Fibroblast of pulmonary artery (primary cell): ENCODE measurements around the gene PRAF2.

Source experiments
- DNase-seq: peaks from one replicate; pipeline ENCODE4 v3.0.0-alpha.2; 2010; ENCODE audit warnings: low read depth
- H3K4me3 ChIP-seq: replicated peaks from 2 replicates; pipeline ENCODE4 v1.5.1; 2011; ENCODE audit warnings: low read depth, mild to moderate bottlenecking, control low read depth, low read length, moderate library complexity
- TF ChIP-seq, protein P1 (sequence below): IDR thresholded peaks from 2 replicates; pipeline ENCODE4 v1.5.1; 2011; ENCODE audit warnings: mild to moderate bottlenecking, control low read depth, low read length, inconsistent platforms; ENCODE audit errors: missing control alignments

The PRAF2 gene

DNA sequence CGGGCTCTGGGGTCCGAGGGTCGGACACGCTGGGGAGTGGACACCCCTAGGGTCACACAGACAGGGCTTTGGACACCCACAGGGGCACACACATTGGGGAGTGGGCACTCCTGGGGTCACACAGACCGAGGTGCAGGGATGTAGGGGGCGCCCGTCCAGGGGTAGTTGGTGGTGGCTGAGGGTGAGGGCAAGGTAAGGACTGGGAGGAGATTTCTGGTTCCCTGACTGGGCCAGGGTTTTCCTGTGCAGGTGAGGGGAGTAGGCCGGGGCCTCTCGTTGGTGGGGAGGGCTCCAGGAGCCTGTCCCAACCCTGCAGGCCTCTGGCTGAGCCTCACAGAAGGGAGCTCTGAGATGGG lies 27.8 kb upstream of the PRAF2 start:
- H3K4me3 ChIP-seq = peak overlapping the region; percentile 75
- TF ChIP-seq, protein P1, sequence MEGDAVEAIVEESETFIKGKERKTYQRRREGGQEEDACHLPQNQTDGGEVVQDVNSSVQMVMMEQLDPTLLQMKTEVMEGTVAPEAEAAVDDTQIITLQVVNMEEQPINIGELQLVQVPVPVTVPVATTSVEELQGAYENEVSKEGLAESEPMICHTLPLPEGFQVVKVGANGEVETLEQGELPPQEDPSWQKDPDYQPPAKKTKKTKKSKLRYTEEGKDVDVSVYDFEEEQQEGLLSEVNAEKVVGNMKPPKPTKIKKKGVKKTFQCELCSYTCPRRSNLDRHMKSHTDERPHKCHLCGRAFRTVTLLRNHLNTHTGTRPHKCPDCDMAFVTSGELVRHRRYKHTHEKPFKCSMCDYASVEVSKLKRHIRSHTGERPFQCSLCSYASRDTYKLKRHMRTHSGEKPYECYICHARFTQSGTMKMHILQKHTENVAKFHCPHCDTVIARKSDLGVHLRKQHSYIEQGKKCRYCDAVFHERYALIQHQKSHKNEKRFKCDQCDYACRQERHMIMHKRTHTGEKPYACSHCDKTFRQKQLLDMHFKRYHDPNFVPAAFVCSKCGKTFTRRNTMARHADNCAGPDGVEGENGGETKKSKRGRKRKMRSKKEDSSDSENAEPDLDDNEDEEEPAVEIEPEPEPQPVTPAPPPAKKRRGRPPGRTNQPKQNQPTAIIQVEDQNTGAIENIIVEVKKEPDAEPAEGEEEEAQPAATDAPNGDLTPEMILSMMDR = no peak
- no peak for DNase-seq

DNA sequence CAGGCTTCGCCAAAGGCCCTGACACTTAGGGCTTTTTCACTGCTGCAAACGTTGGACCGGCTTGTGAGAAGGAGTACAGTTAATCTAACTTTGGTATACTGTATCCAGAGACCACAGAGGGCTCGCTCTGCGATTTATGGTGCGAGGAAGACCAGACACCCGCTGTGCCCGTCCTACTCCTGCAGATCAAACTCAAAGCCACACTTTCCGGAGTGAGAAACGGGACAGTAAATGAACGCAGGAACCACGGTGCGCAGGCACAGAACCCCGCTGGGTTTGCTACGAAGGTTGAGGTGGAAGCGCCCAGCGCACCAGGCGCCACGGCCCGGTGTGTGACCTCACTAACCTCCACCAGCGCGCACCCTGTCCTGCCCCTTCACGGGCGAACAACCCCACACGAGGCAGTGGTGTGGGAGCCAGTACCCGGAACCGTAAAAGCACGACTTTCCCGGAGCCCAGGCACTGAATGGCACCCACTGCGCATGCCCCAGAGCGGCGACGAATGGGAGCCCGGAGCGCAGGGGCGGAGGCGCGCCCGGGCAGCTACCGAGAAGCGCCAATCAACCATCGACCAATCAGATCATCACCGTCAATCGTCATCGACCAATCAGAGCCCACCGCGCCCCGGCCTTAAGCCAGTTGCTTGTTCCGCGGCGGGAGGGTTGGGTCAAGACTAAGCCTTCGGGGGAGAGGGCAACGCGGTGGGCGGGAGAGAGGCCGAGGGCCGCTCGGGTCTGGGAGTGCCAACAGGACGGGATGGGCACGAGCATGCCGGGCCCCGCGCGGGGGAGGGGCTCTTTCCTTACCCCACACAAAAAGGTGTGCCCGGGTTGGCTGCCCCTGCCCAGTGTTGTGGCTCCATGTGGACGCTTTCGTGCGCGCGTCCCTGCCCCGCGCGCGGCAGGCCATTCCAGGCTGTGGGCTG lies 27.2 kb upstream of the PRAF2 start:
- H3K4me3 ChIP-seq = peak overlapping the region; percentile 75
- TF ChIP-seq, protein P1 = no peak
- peak; percentile 93 for DNase-seq

DNA sequence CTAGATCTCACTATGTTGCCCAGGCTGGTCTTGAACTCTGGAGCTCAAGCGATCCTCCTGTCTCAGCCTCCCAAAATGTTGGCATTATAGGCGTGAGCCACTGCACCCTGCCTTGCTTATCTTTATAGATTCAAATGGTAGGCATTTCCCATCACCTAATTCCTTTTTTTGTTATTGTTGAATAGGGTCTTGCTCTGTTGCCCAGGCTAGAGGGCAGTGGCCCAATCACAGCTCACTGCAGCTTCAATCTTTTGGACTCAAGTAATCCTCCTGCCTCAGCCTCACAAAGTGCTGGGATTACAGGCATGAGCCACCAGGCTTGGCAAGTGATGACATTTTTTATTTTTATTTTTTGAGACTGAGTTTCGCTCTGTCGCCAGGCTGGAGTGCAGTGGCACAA lies 22.6 kb upstream of the PRAF2 start:
- TF ChIP-seq, protein P1 = no peak
- no peak for DNase-seq
- H3K4me3 ChIP-seq = no peak overlapping the region

DNA sequence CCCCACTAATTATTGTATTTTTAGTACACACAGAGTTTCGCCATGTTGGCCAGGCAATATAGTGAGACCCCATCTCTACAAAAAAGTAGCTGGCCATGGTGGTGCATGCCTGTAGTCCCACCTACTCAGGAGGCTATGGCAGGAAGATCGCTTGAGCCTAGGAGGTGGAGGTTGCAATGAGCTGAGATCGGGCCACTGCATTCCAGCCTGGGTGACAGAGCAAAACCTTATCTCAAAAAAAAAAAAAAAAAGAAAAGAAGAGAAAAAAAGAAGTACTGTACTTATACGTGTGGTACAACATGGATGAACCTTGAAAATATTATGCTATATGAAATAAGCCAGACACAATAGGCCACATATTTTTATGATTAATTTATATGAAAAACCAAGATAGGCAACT lies 15.8 kb upstream of the PRAF2 start:
- no peak overlapping the region for H3K4me3 ChIP-seq
- TF ChIP-seq, protein P1 = no peak
- no peak for DNase-seq

DNA sequence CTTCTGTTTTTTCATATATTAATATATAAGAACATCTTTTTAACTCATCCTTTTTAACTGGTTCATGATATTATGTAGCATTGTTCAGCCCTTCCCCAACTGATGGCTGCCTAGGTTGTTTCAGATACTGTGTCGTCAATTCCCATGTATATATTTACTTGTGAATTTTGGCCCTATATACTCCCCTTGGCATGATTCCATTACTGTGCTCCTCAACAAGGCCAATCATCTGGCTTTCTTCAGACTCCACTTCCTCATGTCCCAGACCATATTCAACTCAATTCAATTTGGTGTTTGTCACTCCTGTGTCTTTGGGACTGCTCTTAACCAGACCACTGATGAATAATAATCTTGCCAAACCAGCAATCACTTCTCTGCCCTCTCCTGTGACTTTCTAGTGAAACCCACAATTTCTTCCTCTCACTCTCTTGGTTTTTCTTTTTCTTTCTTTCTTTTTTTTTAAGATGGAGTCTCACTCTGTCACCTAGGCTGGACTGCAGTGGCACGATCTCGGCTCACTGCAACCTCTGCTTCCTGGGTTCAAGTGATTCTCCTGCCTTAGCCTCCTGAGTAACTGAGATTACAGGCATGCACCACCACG lies 8.6 kb upstream of the PRAF2 start:
- no peak for DNase-seq
- no peak overlapping the region for H3K4me3 ChIP-seq
- TF ChIP-seq, protein P1 = no peak

DNA sequence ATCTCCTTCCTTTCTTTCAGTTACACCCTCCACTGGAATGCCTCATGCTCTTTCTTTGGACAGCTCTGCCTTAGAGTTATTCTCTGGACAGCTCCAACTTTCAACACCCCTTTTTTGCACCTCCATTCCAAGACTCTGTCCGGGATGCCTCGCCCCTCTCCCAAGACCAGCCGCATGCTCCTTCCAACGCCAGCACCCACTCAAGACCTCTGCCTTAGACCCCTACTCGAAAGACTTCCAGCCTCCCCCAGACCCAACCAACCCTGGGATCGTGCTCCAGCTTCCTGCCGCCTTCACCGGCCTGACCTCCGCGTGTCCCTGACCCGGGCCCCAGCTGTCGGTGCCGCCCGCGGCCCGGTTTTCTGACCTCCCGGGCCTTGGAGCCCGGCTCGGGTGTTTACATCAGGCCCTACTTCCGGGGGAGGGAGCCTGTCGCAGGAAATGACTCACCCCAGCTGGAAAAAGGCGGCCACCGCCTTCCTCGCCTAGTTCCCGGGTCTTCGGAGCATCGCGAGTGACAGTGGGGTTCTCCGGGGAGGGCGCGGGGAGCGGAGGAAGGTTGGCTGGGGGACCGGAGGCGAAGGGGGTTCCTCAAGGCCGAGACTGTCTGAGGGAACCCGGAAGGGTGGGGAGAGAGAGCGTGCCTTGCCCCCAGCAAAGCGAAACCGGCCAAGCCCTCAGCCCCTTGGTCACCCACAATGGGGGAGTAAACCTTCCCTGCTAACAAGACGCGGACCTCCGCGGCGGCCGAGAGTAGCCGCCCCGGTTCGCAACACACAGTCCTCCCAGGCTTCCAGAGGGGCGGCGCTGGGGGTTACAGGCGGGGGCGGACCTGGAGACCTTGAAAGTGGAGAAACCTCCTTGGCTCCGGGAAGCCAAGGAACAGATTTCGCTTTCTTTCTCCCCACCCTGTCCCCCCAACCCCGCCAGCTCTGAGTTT lies 6.0 kb upstream of the PRAF2 start, which contains the start of gene WDR45:
WDR45 (minus strand) TSS at position 399 of the 940 bp plus-strand sequence. CDS start 1,792 bp downstream, outside the sequence.
- H3K4me3 ChIP-seq = peak within 1 kb of the TSS; percentile 71
- DNase-seq = peak; percentile 68
- TF ChIP-seq, protein P1 = no peak
